Aorta (tissue), 5 donors: ENCODE results near the gene UBAP1L. TPM values are rescaled to one million over a fixed set of nuclear protein-coding genes. Genes with fewer than 3 reads are reported as not detected.
"Not testable (repeated sequence)": the region's sequence is repeated elsewhere in the genome, so short reads cannot be mapped to it uniquely, and the experiment has no call there.

Experiments used
- ATAC-seq: fragments of 200-7000 bp; cut with Tn5 transposase; one replicate; pipeline ENCODE4 v1.9.1; 2022; ENCODE audit warnings: moderate library complexity; ENCODE audit not compliant: low FRiP score
- DNase-seq, 2 donors: peaks; one replicate each; pipeline ENCODE4 v3.0.0-alpha.2; 2020
- H3K27ac ChIP-seq, 2 donors: one replicate each; pipeline ENCODE4 v1.5.1; 2013; ENCODE audit warnings: low read length in 2 of 2, mild to moderate bottlenecking in 2 of 2, moderate library complexity in 2 of 2, control low read depth in 1 of 2, inconsistent platforms in 1 of 2, low read depth in 1 of 2
- H3K27me3 ChIP-seq, 2 donors: one replicate each; pipeline ENCODE4 v1.6.1; 2013; ENCODE audit warnings: control low read depth in 1 of 2, low read length in 1 of 2, mild to moderate bottlenecking in 1 of 2, moderate library complexity in 1 of 2; ENCODE audit not compliant: insufficient read depth in 2 of 2, control insufficient read depth in 1 of 2
- H3K36me3 ChIP-seq, 2 donors: one replicate each; pipeline ENCODE4 v1.6.1; 2013; ENCODE audit warnings: control low read depth in 1 of 2, low read length in 1 of 2, mild to moderate bottlenecking in 1 of 2; ENCODE audit not compliant: insufficient read depth in 2 of 2, control insufficient read depth in 1 of 2
- H3K4me1 ChIP-seq, 2 donors: one replicate each; pipeline ENCODE4 v1.6.1; 2013; ENCODE audit warnings: low read length in 2 of 2, control low read depth in 1 of 2, mild to moderate bottlenecking in 1 of 2, moderate library complexity in 1 of 2; ENCODE audit not compliant: insufficient read depth in 2 of 2, control insufficient read depth in 1 of 2
- H3K4me3 ChIP-seq, 2 donors: one replicate each; pipeline ENCODE4 v1.5.1; 2013; ENCODE audit warnings: low read length in 2 of 2, control low read depth in 1 of 2, mild to moderate bottlenecking in 1 of 2
- H3K9me3 ChIP-seq: one replicate; pipeline ENCODE4 v1.6.1; 2013; ENCODE audit warnings: mild to moderate bottlenecking, low read length; ENCODE audit not compliant: control insufficient read depth
- WGBS, 2 donors: extraction: QIAGEN DNeasy Blood & Tissue Kit; methylation state at CpG; one replicate each; pipeline ENCODE4 v1.1.7; 2013; 5-methylcytosine and 5-hydroxymethylcytosine counted together
- intact Hi-C, 2 donors: fragments of 100-400 bp; cut with DNase I; formaldehyde crosslinking; loops; one replicate each; pipeline versions ENCODE4 v1.14.2 to v1.15.0; 2022
- polyA plus RNA-seq, 2 donors: library from polyadenylated mRNA; stranded (reverse); fragments of 200-250 nt; gene quantifications; one replicate each; pipeline ENCODE4 v1.2.3, GENCODE V29; 2013
- total RNA-seq, 2 donors: library from RNA; stranded (reverse); fragmentation: NEBNext Ultra II Directional; extraction: Animal tissue kit (Norgen Biotek cat#: 25700); gene quantifications; one replicate each; pipeline ENCODE4 v1.2.1, GENCODE V29; 2021
- donor health status: healthy with polysubstance abuse.
- donor health status: Bipolar disorder and iron deficiency.
- donor health status: DM: no; HTN: no; CAD: no.
- donor health status: DM: no; HTN: no; CAD: no.
- donor health status: DM: yes; HTN: yes; CAD: no.

UBAP1L gene
- total and polyA plus RNA-seq, 4 donors, result 0.88 to 10.3 (median 7.0) TPM

GRCh38 chr15:65096481-65097385, 18.3 kb downstream of the UBAP1L start:
- H3K9me3 ChIP-seq, result no peaks in the 10 kb centered on the region
- no peaks in the 10 kb centered on the region for H3K4me1 ChIP-seq
- no peak overlapping the region for H3K4me3 ChIP-seq
- no peaks in the 10 kb centered on the region for H3K27me3 ChIP-seq
- WGBS, 2 donors, result 82 to 90% methylated on average over 6 of the region's 6 CpGs
- ATAC-seq (no peak), DNase-seq (no peak)
- intact Hi-C loops, result no loop called here
- H3K27ac ChIP-seq, result no peak overlapping the region
- peaks cover 0 to 4% of the 10 kb centered on the region in 2 donors for H3K36me3 ChIP-seq

- H3K36me3 ChIP-seq, result peaks cover 0 to 4% of the 10 kb centered on the region in 2 donors
These were observed 19.3 kb downstream of the UBAP1L start for GRCh38 chr15:65095747-65096104.

DNA sequence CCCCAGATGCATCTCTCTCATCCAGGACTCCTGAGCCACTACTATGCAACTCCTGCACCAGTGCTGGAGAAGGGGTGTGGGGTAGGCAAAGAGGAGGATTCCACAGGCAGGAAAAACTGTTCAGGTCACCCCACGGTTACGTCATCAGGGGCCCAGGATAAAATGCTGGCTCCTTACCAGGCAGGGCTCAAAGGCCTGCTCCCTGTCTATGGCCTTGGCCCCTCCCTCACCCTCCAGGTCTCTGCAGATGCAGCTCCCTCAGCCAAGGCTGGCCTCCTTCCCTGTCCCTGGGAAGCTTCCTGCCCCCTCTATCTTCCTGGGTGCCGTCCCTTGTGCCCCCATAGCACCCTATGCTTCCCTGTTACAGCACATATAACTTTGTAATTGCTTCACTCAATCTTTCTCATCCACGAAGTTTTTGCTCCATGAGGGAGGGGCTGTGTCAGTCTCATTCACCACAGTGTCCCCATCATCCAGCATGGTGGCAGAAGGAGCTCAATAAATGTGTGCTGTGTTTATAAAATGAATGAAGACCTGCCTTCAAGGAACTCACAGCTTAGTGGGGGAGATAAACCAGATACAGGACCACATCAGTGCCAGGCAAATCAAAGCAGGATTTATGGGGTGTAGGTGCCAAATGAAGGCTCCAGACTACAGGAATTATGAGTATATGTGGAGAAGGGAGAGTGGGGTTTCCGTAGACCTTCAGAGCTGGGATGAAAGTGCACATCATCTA, 19.8 kb downstream of the UBAP1L start:
- no peaks in the 10 kb centered on the region for H3K4me1 ChIP-seq
- no peaks in the 10 kb centered on the region for H3K27me3 ChIP-seq
- peaks cover 0 to 4% of the 10 kb centered on the region in 2 donors for H3K36me3 ChIP-seq
- 25% methylated on average over 5 of the region's 5 CpGs for WGBS, 2 donors
- H3K27ac ChIP-seq, result peak overlapping the region in 1 of 2 donors; percentile 2
- ATAC-seq (no peak), DNase-seq (no peak)
- no peak overlapping the region for H3K4me3 ChIP-seq
- intact Hi-C loops, result no loop called here
- H3K9me3 ChIP-seq, result no peaks in the 10 kb centered on the region

More at GRCh38 chr15:65095747-65096104, 19.3 kb downstream of the UBAP1L start:
- no peak for ATAC-seq
- Histone ChIP-seq H3K27me3 (no peaks in the 10 kb centered on the region), H3K4me1 (no peaks in the 10 kb centered on the region), H3K9me3 (no peaks in the 10 kb centered on the region), H3K4me3 (no peak overlapping the region), H3K27ac (no peak overlapping the region)
- intact Hi-C loops, result no loop called here
- WGBS, 2 donors, result 39 to 42% methylated on average over 6 of the region's 6 CpGs
- no peak for DNase-seq

GRCh38 chr15:65094294-65094995, 20.6 kb downstream of the UBAP1L start:
- intact Hi-C loops, result loop anchor here in 1 of 2 donors (5.0 kb wide), 1 partner anchor 37 kb away; no protein-coding TSS in a partner anchor
- no peak for ATAC-seq

DNA sequence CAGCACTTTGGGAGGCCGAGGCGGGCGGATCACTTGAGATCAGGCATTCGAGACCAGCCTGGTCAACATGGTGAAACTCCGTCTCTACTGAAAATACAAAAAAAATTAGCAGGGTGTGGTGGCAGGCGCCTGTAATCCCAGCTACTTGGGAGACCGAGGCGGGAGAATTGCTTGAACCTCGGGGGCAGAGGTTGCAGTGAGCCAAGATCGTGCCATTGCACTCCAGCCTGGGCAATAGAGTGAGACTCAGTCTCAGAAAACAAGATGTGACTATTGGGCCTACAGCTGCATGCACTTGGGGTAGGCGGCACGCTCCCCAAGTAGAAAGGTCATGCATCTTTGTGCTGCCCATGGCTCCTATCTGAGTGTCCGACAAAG, 21.2 kb downstream of the UBAP1L start:
- H3K4me1 ChIP-seq, H3K27ac ChIP-seq, H3K4me3 ChIP-seq, H3K36me3 ChIP-seq, ATAC-seq, H3K27me3 ChIP-seq, DNase-seq, H3K9me3 ChIP-seq: not testable (repeated sequence)
- 94 to 97% methylated on average over 13 of the region's 13 CpGs for WGBS, 2 donors
- intact Hi-C loops, result loop anchor here in 1 of 2 donors (5.0 kb wide), 1 partner anchor 36 kb away; no protein-coding TSS in a partner anchor

More at GRCh38 chr15:65094294-65094995, 20.6 kb downstream of the UBAP1L start:
- no peak overlapping the region for H3K4me3 ChIP-seq
- DNase-seq, result peak in 1 of 2 donors; percentile 59
- H3K27ac ChIP-seq, result no peak overlapping the region
- H3K4me1 ChIP-seq, result no peaks in the 10 kb centered on the region
- no peaks in the 10 kb centered on the region for H3K27me3 ChIP-seq
- 55 to 62% methylated on average over 12 to 14 of the region's 14 CpGs for WGBS, 2 donors
- H3K36me3 ChIP-seq, result peaks cover 0 to 4% of the 10 kb centered on the region in 2 donors
- no peaks in the 10 kb centered on the region for H3K9me3 ChIP-seq

- Histone ChIP-seq H3K4me3 (no peak overlapping the region), H3K27me3 (no peaks in the 10 kb centered on the region), H3K36me3 (no peaks in the 10 kb centered on the region), H3K4me1 (peaks cover 0 to 2% of the 10 kb centered on the region in 2 donors), H3K9me3 (no peaks in the 10 kb centered on the region), H3K27ac (peak overlapping the region in 1 of 2 donors; percentile 43)
- no peak for ATAC-seq
- intact Hi-C loops, result loop anchor here in 1 of 2 donors (5.0 kb wide), 1 partner anchor 36 kb away; no protein-coding TSS in a partner anchor
- WGBS, 2 donors, result 63 to 65% methylated on average over 17 of the region's 17 CpGs
- peak; percentile 68 to 79 for DNase-seq
These were observed 21.8 kb downstream of the UBAP1L start for GRCh38 chr15:65092911-65093792.

DNA sequence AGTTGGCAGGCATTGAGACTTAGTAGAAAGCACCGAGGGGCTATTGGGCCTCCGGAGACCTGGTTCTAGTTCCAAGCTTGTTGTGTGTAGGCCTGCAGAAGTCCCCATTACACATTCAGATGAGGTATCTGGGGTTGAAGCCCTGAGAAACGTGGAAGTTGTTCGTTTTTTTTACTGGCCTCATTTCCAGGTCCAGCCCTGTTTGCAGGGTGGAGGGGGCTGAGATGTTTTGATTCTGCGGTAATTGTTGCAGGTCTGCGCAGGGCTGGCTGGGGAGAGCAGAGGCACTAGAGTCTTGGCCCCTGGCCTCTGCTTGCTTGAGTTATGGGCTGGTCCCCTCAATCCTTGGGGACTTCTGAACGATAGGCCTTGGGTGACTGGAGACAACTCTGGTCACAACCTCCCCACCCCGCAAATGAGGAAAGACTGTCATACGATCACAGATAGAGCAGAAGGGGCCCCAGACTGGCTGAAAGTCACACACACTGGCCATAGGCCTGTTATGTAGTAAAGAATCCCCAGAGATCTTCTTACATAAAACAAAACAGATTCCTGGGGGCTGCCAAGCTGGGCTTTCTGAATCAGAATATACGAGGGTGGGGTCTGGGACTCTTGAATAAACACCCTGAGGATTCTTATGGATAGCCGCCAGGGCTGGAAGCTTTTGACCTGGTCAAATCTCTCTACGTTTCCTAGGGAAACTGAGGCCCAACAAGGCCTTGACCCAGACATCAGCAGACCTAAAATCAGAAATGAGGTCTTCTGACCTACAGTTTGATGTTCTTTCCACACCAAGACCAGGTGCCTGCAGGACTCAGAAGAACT, 22.8 kb downstream of the UBAP1L start:
- 6 to 16% methylated on average over 12 of the region's 12 CpGs for WGBS, 2 donors
- ATAC-seq (no peak), DNase-seq (peak in 1 of 2 donors; percentile 66)
- Histone ChIP-seq H3K9me3 (no peaks in the 10 kb centered on the region), H3K4me1 (peaks cover 0 to 2% of the 10 kb centered on the region in 2 donors), H3K4me3 (no peak overlapping the region), H3K27me3 (no peaks in the 10 kb centered on the region), H3K36me3 (no peaks in the 10 kb centered on the region), H3K27ac (peak overlapping the region; percentile 38 to 85)
- intact Hi-C loops, result loop anchor here in 1 of 2 donors (5.0 kb wide), 1 partner anchor 35 kb away; no protein-coding TSS in a partner anchor
